TTC549 (cell line): Measurements from ENCODE around the gene SUPT4H1.

Experiments
- FAIRE-seq: peaks from 2 replicates; lab custom pipeline; 2012; peaks lifted over from hg19 to GRCh38; lab: Jason Lieb, UNC

Gene SUPT4H1

DNA sequence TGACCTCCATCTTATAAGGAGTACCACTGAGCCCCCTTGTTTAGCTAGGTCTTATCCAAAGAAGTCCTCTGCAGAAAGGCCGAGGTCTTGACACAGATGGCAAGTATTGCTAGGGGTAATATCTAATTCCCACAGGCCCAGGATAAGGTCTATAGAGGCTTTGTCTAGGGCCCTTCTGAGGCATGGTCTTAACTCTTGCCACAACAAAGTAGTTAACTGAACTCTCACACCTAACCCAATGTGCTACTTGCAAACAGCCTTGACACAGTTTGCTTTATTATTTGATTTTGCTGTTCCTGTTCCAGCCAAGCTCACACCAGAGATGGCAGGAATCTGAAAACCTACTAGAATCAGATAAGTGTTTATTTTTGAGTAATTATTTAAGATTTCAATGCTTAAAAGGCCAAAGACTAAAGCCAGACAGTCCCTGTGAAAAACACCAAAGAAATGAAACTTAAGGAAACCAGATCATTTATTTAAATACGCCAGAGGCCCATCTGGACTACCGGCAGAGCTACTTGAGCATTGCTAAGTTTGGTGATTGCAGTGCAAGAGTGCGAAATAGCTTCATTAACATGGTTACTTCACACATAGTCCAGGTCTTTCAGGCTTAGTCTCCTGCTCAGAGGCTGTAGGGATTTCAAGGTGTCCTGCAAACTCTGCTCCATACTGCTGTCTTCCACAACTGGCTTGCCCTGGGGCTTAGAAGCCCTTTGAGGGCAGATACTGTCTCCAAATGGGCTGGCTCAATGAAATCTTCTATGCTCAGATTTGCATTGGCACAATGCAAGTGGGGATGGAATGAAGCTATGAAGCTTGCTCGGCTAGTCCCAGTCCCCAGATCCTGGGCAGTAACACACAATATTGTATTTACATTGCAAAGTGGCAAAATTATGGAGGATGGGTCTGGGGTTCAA is 28.5 kb upstream of the SUPT4H1 start:
- no peak for FAIRE-seq

DNA sequence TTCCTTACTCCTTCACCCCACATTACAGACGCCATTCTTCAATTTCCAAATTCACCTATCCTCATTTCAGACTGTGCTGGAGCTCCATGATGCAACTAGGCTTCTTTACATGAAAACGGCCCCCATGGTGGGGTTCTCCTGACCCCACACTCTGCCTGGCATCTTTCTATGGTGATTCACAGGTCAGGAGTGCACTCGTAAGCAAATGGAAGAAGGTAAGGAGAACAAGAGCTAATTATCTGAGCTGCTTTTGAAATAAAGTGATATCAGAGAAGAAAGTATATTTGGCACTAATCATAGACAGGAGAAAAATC is 27.5 kb upstream of the SUPT4H1 start:
- no peak for FAIRE-seq

DNA sequence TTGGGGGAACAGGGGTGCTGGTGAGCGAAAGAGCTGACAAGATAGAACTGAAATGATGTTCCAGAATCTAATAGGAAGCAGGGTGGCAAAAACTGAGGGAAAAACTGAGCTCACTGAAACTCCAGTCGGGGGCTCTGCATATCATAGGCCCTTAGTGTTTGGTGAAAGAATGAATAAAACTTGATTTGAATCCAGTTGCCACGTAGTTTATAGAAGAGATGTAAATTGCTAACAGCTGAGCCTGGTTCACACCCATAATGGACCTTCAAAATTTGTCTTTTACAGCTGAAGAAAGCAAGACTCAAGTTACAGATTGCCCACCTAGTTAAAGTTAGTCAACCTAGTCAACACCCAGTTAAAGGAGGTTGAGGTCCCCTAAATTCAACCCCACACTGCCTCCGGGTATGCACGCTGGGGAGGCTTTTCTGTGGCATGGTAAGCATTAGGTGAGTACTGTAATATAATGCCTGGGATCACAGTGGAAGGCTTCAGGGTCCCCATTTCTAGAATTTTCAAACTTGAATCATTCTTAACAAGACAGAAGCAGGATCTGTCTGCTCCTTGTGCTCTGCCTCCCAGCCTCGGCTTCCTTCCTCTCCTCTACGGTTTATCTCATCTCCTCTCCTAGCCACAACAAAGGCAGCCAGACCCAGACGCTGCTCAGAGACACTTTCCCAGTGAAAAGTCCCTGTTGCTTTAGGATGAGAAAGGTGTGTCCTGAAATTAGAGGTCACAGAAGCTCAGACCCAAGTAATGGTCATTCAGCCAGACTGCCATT is 26.9 kb upstream of the SUPT4H1 start:
- FAIRE-seq = no peak

DNA sequence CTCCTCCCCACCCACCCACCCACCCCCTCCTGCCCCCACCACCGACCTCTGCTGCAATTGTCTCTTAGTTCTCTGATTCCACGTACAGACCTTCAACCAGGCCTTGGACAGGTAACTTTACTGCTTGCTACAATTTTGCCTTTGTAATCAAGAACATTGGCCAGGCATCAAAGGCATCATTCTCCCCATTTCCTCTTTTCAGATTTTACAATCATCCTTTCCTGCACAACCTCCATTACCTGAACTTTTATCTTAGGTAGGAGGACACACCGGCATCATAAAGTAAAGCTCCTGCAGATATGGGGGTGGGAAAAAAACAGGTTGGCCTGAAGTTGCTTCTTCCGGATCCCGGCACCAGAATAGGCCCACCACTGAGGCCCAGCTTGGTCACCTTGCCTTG is 25.7 kb upstream of the SUPT4H1 start:
- FAIRE-seq = no peak

DNA sequence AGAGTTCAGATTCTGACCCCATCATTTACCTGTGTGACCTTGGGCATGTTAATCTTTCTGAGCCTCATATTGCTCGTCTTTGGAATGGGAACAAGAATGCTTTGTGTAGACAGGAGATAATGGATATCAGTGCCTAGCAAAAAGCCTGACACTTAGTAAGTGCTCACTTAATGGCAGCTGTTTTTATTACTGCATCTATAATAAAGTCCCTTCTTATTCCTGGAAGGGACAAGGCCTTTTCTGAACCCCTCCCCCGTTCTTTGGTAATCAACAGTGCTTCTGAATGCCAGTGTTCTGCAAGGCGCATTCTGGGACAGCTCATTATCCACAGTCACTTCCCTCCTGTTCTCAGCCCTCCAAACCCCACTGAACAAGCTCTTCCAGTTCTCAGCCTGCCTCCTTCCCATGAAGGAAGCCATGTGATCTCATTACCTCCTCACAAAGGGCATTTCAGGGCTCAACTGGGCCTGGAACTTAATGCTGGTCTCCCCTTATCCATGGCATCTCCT is 25.1 kb upstream of the SUPT4H1 start:
- FAIRE-seq = no peak

DNA sequence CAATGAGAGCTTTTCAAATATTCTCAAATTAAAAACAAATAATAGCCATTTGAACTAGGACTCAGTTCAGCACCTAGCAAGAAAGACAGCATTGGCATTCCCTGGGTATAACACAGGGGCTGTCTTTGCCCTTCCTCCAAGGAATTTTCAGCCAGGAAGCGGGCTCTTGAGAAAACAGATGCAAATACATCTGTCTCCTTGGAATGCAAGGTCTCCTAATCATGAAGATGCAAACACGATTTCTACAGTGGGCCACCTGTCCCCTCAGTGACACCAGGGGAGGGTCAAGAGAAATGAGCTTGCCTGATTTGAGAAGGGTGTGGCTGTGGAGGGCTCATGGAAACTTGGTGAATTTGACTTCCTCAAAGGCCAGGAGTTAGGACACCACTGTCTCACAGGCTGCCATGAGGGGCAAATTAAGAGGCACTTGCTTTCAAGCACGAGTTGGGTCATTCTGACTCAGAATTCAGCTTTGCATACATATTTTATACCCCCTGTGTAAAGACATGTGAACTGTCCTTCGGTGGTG is 24.5 kb upstream of the SUPT4H1 start:
- FAIRE-seq = no peak

DNA sequence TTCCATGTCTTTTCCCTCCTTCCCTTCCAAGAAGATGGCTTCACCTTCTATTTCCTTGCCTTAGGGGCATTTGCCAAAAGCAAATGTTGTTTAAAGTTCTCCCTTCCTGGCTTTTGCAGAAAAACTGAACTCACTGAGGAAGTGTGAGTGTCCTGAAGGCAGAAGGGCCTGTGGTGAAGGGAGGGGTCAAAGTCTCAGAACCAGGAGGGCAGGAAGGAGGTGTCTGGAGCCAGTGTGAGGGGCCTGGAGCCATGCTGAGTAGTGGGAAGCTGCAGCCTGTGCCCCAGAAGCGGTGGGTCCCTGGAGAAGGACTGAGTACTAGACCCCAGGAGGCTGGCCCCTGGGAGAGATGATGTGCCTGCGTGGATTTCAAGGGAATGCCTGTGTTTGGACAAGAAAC is 23.8 kb upstream of the SUPT4H1 start:
- FAIRE-seq = no peak

DNA sequence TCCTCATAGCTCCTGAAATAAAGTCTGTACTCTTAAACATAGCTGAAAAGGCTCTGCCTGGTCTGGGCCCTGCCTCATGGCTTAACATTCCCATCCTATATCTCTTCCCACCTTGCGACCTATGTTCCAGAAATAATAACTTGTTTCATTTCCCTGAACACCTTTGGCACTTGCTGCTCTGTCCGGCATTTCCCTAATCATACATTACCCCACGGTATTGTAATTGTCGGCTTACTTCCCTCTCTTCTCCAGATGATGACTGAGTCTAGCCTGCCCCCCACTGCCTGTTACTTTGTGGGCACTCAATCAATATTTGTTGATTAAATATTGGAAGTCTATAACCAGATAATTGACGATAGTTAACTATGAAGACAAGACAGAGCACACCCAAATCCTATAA is 23.3 kb upstream of the SUPT4H1 start:
- no peak for FAIRE-seq

DNA sequence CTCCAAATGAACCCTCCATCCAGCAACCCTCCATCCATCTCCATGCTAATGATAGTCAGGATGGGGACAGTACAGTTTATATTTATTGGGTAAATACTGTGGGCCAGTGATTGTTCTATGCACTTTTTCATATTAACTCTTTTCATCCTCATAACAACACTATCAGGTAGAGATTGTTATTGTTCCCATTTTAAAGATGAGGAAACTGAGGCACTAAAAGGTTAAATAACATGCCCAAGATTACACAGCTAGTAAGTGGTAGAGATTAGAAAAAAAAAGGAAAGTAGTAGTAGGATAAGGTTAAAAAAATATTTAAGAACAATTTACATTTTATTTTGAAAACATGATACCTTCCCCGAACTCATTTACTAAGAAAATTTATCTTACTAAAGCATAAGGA is 21.9 kb upstream of the SUPT4H1 start:
- no peak for FAIRE-seq

DNA sequence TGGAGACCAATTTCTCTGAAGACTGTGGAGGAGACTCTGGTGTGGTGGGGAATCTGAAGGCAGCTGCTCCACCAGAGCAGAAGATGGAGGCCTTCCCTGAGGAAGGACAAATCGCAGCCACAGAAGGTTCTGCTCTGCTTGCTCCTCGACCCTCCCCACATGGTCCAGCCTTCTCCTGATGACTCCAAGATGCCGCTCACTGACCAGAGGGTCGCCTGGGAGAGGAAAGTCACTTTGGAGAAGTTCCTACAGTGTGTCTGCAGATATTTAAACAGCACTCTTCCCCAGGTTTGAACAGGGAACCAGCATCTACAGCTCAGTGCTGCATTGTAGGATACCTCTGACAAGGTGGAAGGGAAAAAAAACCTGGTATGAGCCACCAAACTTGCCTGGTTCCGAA is 21.0 kb upstream of the SUPT4H1 start:
- FAIRE-seq = no peak

DNA sequence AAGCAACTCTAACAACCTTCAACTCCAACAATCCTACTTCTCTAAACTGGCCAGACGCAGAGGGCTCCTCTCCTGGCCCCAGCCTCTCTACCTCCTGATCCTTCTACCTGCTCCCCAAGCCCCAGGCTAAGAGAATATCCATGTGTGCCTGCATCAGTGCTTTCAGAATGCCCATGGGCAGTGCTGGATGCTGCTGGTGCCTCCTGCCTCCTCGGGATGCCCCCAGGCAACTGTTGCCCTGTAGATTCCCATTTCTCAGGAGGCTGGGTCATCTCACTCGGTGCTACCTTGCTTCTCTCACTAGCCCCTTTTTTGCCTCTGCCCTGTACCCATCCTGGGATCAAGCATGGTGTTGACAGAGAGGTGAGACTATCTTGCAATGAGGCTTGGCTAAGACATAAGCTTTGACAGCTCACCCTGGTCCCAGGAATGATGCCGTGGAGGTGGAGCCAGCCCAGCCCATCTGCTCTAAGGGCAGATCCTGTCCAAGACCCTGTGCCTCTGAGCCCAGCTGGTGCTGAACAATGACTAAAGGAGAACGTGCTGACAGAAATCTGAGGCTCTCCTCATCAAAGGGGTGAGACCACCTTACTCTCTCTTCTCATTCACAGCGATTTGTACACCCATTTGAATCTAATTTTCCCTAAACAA is 19.4 kb upstream of the SUPT4H1 start:
- no peak for FAIRE-seq

DNA sequence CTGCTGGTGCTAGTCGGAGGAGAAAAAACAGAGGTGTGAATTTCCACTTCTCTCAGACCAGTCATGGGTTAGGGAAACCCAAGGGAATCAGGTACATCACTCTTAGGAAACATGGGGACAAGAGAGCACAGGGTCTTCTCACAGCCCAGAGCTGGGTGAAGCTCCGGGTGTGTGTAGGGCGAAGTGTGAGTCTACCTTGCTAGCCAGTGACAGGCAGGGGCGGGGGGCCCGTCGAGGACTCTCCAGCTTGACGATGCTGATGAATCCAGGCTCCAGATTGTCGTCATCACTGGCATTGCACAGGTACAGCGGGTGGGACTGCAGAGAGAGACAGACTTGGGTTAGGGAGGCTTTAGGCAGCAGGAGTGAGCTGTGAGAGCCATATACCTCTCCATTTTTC is 18.7 kb upstream of the SUPT4H1 start:
- FAIRE-seq = no peak

DNA sequence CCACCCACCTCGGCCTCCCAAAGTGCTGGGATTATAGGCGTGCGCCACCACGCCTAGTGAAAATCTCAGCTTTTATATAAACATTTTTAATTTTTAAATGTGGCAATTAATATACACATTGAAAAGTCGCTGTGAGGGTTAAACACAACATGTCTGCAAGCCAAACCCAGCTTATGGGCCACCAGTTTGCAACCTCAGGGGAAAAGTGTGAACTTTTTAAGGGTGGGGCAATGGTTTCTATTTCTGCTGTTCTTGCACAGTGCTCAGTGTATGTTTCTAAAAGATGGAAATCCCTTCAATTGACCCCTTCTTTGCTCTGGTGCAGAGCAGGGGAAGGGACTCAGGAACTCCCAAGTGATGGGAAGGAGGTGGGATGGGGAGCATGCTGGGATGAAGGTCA is 18.3 kb upstream of the SUPT4H1 start:
- FAIRE-seq = no peak

DNA sequence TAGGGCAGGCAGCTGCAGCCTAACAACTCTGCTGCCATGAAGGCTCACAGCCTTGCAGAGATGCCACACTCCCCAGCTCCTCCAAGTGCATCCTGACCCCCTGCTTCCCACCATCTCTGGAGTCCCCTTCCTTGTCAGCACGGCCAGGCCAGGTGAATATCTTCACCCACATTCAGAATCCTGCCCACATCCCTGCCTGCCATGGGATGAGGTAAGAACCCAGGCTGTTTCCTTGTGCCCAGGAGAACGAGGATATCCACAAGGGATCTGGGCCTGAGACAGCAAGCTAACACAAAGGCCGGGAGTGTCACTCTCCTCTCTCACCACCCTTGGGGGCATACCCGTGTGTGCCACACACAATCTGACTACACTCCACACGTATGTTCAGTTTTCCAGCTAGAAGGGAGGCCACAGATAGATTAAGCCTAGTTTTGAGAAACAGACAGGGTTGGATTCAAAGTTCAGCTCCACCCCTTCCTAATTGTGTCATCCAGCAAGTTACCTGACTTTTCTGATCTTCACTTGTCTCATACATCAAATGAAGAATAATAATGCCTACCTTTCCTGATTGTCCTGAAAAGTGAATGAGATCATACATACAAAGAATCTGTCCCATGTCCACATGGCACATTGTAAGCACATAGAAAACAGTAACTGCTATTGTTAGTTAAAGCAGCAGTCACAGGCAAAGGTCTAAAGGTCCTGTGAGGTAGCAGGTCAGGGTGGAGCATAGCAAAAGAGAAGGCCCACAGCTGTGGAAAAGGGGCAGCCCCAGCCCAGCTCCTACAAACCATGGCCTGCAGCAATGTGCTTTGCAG is 17.4 kb upstream of the SUPT4H1 start:
- no peak for FAIRE-seq

DNA sequence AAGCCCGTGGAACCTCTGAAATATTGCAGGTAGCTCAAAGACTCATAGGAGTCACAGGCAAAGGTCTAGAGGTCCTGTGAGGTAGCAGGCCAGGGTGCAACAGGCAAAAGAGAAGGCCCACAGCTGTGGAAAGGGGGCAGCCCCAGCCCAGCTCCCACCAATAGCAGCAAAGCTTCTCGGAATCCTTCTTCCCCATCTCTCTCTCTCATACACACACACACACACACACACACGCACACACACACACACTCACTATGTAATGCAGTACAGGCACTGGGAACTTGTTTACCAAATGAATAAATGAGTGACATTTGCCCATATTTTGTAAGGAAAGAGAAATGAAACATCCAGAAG is 16.8 kb upstream of the SUPT4H1 start:
- no peak for FAIRE-seq

DNA sequence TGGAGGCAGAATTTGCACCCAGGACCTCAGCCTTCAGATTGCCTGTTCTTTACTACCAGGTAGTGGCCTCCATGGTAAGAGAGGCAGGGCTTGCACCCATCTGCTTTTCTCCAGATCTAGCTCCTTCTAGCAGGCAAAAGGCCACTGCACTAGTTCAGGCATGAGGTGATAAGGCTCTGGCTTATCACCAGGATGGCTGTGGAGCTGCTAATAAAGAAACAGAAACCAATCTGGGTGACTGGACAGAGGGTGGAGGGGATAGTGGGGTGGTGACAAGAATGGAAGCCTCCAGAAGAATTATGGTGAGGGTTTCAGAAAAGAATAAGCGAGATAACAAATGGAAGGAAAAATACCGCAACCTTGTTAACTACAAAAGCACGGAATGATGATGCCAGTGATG is 15.5 kb upstream of the SUPT4H1 start:
- FAIRE-seq = no peak

DNA sequence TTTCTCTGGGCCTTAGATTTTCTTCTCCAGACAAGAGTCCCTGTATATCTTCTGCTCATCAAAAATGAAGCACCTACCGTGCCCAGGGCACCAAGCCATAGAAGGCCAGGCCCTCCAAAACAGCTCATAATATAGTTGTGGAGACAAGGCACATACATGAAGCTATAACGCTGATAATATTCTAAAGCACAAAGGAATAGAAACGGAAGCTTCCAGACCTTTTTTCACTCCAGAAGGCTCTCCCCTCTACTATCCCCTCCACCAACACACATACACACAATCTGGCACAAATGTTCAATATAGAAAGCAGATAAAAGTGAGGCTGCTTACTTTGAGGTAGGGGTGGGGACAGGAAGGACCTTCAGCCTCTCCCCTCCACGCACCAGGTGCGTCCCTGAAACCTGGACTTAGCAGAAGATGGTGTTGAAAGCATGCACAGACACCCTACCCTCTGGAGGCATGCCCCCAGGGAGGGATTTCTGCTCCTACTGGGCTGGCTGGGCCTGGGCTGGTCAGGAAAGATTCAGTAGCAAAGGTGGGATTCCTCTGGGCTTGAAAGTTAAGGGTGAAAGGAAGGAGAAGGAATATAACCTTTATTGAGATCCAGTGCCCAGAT is 14.1 kb upstream of the SUPT4H1 start:
- no peak for FAIRE-seq

DNA sequence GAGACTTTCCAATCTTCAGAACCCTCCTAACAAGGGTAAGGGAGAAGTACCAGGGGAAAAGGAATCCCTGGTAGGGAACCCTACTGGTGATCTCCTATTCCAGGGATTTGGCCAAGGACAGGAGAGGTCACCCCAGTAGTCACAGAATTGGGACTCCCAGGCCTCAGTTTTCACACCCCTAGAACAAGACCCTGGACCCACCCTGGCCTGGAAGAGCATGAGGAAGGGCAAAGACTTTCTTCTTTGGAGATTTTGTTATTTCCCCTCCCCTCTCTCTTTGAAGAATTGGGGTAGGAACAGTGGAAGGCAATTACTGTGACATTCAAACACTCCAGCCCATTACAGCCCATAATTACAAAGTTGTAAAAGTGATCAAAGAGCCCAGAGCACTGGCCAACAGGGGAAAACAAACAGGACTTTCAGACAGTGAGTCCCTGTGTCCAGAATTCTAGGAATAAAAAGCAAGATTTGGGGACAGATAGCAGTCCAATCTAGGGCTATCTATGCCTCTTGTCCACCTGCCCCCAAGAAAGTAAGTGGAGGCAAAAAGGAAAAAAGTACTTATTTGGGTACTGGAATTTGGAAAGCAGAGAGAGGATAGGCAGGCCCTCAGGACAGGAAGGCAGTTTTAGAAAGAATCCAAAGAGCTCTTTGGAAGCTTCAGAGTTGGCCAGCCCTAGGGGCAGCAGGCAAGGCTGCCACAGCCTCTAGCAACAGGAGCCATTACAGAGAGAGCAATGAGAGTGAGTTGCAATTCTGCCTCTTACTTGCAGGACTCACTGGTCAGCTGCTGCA is 13.4 kb upstream of the SUPT4H1 start:
- no peak for FAIRE-seq

DNA sequence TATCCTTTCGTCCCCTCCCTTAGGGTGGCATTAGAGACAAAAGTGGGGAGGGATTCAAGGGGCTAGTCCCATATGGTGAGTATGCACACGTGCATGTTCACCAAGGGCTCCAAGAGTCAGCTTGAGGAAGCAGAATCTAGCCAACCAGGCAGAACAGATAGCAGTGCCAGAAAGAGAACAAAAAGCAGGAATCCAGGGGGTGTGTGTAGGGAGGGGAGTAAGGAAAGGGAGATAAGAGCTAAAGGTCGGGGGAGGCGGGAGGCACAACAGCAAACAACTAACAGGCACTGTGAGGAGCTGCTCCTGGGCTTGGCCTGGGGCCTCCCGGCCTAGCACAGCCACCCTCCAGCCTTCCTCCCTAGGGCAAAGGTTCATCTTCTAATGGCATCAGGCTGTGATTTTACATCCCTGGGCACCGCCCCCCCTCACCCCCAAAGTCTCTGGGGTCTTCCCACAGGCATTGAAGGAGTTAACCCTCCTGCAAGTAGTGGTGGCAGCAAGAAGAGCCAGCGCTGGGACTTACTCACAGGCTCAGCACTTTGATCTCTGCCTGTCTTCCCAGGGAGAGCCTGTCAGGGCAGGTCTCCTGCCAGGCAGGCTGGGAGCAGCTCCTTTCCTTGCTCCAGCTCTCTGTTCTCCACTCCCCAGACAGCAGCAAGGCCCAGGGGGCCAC is 12.4 kb upstream of the SUPT4H1 start:
- FAIRE-seq = no peak
